Measurements from ENCODE around the gene MPP1.

MPP1 gene

GRCh38 chrX:154824638-154825037 is 19.4 kb upstream of the MPP1 start:
- no peak overlapping the region for H3K4me3 ChIP-seq (ENCODE audit: low read length)
- H4K20me1 ChIP-seq (ENCODE audit: control insufficient read depth, insufficient read depth, low read depth, low read length): no peaks in the 10 kb centered on the region
- H3F3A ChIP-seq (ENCODE audit: control insufficient read depth, insufficient read depth): no peaks in the 10 kb centered on the region
- TF ChIP-seq EZH2phosphoT487 (IDR thresholded peaks at IDR 0.05; ENCODE audit: borderline replicate concordance, low read length) (no peak), CTCF (IDR thresholded peaks at IDR 0.05; ENCODE audit: low read depth, low read length, poor library complexity, severe bottlenecking) (no peak)
- no peaks in the 10 kb centered on the region for H3K79me2 ChIP-seq (ENCODE audit: control insufficient read depth, low read length)
- H3K27ac ChIP-seq (ENCODE audit: low read depth, low read length): no peak overlapping the region
- H3K9me3 ChIP-seq (ENCODE audit: control insufficient read depth, insufficient read depth, low read length): no peaks in the 10 kb centered on the region
- no peak overlapping the region for H3K4me2 ChIP-seq (ENCODE audit: low read length)
- H3K4me1 ChIP-seq (ENCODE audit: control insufficient read depth, low read length): peaks cover 19% of the 10 kb centered on the region
- no peaks in the 10 kb centered on the region for H3K27me3 ChIP-seq (ENCODE audit: control insufficient read depth, low read length)
- no peaks in the 10 kb centered on the region for H3K36me3 ChIP-seq (ENCODE audit: control insufficient read depth, low read length)
- no peaks in the 10 kb centered on the region for H3K9me2 ChIP-seq (replicated peaks; ENCODE audit: control insufficient read depth, low read length)

DNA sequence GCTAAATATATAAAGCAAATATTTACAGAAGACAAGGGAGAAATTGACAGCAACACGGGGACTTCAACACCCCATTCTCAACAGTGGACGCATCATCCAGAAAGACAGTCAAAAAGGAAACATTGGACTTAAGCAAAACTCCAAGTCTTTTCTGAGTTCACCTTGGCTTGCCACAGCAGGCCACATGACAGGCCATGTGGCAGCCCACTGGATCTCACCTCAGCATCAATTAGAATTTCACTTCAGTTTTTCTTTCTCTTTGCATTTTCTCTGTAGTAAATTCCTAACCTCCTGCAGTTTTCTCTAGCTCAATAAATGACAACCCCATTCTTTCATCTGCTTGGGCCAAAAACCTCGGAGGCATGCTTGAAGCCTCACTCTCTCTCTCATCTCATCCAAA is 16.7 kb upstream of the MPP1 start:
- no peaks in the 10 kb centered on the region for H3K9me3 ChIP-seq (ENCODE audit: control insufficient read depth, insufficient read depth, low read length)
- no peaks in the 10 kb centered on the region for H3F3A ChIP-seq (ENCODE audit: control insufficient read depth, insufficient read depth)
- no peaks in the 10 kb centered on the region for H3K9me2 ChIP-seq (replicated peaks; ENCODE audit: control insufficient read depth, low read length)
- no peaks in the 10 kb centered on the region for H3K36me3 ChIP-seq (ENCODE audit: control insufficient read depth, low read length)
- no peaks in the 10 kb centered on the region for H3K79me2 ChIP-seq (ENCODE audit: control insufficient read depth, low read length)
- no peak overlapping the region for H3K4me2 ChIP-seq (ENCODE audit: low read length)
- H3K4me1 ChIP-seq (ENCODE audit: control insufficient read depth, low read length): peaks cover 18% of the 10 kb centered on the region
- no peak overlapping the region for H3K27ac ChIP-seq (ENCODE audit: low read depth, low read length)
- H3K27me3 ChIP-seq (ENCODE audit: control insufficient read depth, low read length): no peaks in the 10 kb centered on the region
- H3K4me3 ChIP-seq (ENCODE audit: low read length): no peak overlapping the region
- TF ChIP-seq EZH2phosphoT487 (IDR thresholded peaks at IDR 0.05; ENCODE audit: borderline replicate concordance, low read length) (no peak), CTCF (IDR thresholded peaks at IDR 0.05; ENCODE audit: low read depth, low read length, poor library complexity, severe bottlenecking) (no peak)
- H4K20me1 ChIP-seq (ENCODE audit: control insufficient read depth, insufficient read depth, low read depth, low read length): no peaks in the 10 kb centered on the region

DNA sequence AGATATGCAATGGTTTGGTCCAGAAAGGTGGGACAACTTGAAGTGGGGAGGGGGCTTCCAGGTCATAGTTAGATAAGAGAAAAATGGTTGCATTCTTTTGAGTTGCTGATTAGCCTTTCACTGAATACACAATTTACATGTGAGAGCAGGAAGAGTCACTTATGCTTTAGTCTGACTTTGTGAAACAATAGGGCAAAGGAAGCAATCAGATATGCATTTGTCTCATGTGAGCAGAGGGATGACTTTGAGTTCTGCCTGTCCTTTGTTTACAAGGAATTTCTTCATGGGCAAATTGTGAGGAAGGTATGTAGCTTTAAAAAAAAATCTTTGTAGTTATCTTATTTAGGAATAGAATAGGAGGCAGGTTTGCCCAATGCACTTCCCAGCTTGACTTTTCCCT is 16.2 kb upstream of the MPP1 start:
- Histone ChIP-seq H3K9me2 (replicated peaks; ENCODE audit: control insufficient read depth, low read length) (no peaks in the 10 kb centered on the region), H3K27ac (ENCODE audit: low read depth, low read length) (no peak overlapping the region), H3K4me2 (ENCODE audit: low read length) (no peak overlapping the region), H3F3A (ENCODE audit: control insufficient read depth, insufficient read depth) (no peaks in the 10 kb centered on the region), H3K79me2 (ENCODE audit: control insufficient read depth, low read length) (no peaks in the 10 kb centered on the region), H3K27me3 (ENCODE audit: control insufficient read depth, low read length) (no peaks in the 10 kb centered on the region), H3K4me1 (ENCODE audit: control insufficient read depth, low read length) (peaks cover 18% of the 10 kb centered on the region), H3K9me3 (ENCODE audit: control insufficient read depth, insufficient read depth, low read length) (no peaks in the 10 kb centered on the region), H3K36me3 (ENCODE audit: control insufficient read depth, low read length) (no peaks in the 10 kb centered on the region), H3K4me3 (ENCODE audit: low read length) (no peak overlapping the region), H4K20me1 (ENCODE audit: control insufficient read depth, insufficient read depth, low read depth, low read length) (no peaks in the 10 kb centered on the region)
- TF ChIP-seq EZH2phosphoT487 (IDR thresholded peaks at IDR 0.05; ENCODE audit: borderline replicate concordance, low read length) (no peak), CTCF (IDR thresholded peaks at IDR 0.05; ENCODE audit: low read depth, low read length, poor library complexity, severe bottlenecking) (no peak)

All from DOHH2 (cell line).